NCI-H446 treated with DMSO at 0.1 percent for 48 hours (cell line): ENCODE data around the gene SBF1.

Source experiments
- DNase-seq: peaks from one replicate; lab custom pipeline; 2025; lab: John Stamatoyannopoulos, UW

The SBF1 gene

GRCh38 chr22:50467773-50468440 lies 6.9 kb downstream of the SBF1 start:
- DNase-seq, result no peak

- no peak for DNase-seq
These were observed 7.5 kb downstream of the SBF1 start for GRCh38 chr22:50467341-50467740.

GRCh38 chr22:50465066-50465930 lies 9.5 kb downstream of the SBF1 start:
- no peak for DNase-seq

- no peak for DNase-seq
These were observed 10.4 kb downstream of the SBF1 start for GRCh38 chr22:50464451-50464850.

- DNase-seq, result no peak
These were observed 11.5 kb downstream of the SBF1 start for GRCh38 chr22:50463188-50463900.

GRCh38 chr22:50461979-50462540 lies 12.8 kb downstream of the SBF1 start:
- no peak for DNase-seq

- no peak for DNase-seq
These were observed 13.3 kb downstream of the SBF1 start for GRCh38 chr22:50461536-50461935.

- DNase-seq, result no peak
These were observed 13.9 kb downstream of the SBF1 start for GRCh38 chr22:50460938-50461337.

- DNase-seq, result no peak
These were observed 15.2 kb downstream of the SBF1 start for GRCh38 chr22:50459496-50460140.

GRCh38 chr22:50459016-50459415 lies 15.8 kb downstream of the SBF1 start:
- DNase-seq, result no peak

- DNase-seq, result no peak
These were observed 18.2 kb downstream of the SBF1 start for GRCh38 chr22:50456466-50457234.

- DNase-seq, result no peak
These were observed 18.8 kb downstream of the SBF1 start for GRCh38 chr22:50456026-50456425.

- DNase-seq, result no peak
These were observed 19.6 kb downstream of the SBF1 start for GRCh38 chr22:50455201-50455600.

- no peak for DNase-seq
These were observed 20.2 kb downstream of the SBF1 start for GRCh38 chr22:50454556-50455075.

GRCh38 chr22:50452649-50453048 lies 22.2 kb downstream of the SBF1 start:
- DNase-seq, result no peak

- DNase-seq, result no peak
These were observed 27.0 kb downstream of the SBF1 start for GRCh38 chr22:50447576-50448551.

- DNase-seq, result no peak
These were observed 27.9 kb downstream of the SBF1 start for GRCh38 chr22:50446708-50447575.

- no peak for DNase-seq
These were observed 28.7 kb downstream of the SBF1 start for GRCh38 chr22:50445880-50446707.
